ENCODE data around the gene MUSK.

DNA sequence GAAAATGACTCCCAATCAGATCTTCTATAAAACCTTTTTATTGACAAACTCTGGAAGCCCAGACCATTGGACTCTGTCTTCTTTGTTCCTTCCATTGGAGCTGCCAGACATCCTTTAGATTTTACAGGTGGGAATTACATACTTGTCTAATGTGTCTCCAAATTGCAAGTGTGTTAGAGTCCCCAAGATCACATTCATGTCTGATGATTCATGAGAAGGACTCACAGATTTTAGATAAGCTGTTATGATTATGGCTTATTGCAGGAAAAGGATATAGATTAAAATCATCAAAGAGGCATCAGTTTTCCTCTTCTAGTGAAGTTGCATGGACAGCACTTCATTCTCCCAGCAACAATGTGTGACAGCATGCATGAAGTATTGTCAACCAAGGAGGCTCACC lies 70.4 kb downstream of the MUSK start:
- TF ChIP-seq, protein P1, sequence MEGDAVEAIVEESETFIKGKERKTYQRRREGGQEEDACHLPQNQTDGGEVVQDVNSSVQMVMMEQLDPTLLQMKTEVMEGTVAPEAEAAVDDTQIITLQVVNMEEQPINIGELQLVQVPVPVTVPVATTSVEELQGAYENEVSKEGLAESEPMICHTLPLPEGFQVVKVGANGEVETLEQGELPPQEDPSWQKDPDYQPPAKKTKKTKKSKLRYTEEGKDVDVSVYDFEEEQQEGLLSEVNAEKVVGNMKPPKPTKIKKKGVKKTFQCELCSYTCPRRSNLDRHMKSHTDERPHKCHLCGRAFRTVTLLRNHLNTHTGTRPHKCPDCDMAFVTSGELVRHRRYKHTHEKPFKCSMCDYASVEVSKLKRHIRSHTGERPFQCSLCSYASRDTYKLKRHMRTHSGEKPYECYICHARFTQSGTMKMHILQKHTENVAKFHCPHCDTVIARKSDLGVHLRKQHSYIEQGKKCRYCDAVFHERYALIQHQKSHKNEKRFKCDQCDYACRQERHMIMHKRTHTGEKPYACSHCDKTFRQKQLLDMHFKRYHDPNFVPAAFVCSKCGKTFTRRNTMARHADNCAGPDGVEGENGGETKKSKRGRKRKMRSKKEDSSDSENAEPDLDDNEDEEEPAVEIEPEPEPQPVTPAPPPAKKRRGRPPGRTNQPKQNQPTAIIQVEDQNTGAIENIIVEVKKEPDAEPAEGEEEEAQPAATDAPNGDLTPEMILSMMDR (IDR thresholded peaks at IDR 0.05), result no peak
- TF ChIP-seq POLR2A (IDR thresholded peaks at IDR 0.05) (no peak), POLR2AphosphoS5 (IDR thresholded peaks at IDR 0.05) (no peak)
